Fibroblast of mammary gland (primary cell): Measurements from ENCODE around the gene MYO1D.

Source experiments
- DNase-seq: peaks from one replicate; pipeline ENCODE4 v3.0.0-alpha.2; 2010; ENCODE audit warnings: low read depth
- H3K4me3 ChIP-seq: 2 replicates; pipeline ENCODE4 v1.5.1; 2011; ENCODE audit warnings: low read depth, mild to moderate bottlenecking, low read length, moderate library complexity; ENCODE audit not compliant: control insufficient read depth
- TF ChIP-seq, protein P1 (sequence below): conservative IDR thresholded peaks from 2 replicates; pipeline ENCODE4 v1.5.1; 2011; ENCODE audit warnings: low read depth, low read length, inconsistent platforms; ENCODE audit not compliant: control insufficient read depth, insufficient read depth

Gene MYO1D

GRCh38 chr17:32871746-32872145 lies 5.2 kb downstream of the MYO1D start:
- no peak overlapping the region for H3K4me3 ChIP-seq
- DNase-seq = no peak
- TF ChIP-seq, protein P1, sequence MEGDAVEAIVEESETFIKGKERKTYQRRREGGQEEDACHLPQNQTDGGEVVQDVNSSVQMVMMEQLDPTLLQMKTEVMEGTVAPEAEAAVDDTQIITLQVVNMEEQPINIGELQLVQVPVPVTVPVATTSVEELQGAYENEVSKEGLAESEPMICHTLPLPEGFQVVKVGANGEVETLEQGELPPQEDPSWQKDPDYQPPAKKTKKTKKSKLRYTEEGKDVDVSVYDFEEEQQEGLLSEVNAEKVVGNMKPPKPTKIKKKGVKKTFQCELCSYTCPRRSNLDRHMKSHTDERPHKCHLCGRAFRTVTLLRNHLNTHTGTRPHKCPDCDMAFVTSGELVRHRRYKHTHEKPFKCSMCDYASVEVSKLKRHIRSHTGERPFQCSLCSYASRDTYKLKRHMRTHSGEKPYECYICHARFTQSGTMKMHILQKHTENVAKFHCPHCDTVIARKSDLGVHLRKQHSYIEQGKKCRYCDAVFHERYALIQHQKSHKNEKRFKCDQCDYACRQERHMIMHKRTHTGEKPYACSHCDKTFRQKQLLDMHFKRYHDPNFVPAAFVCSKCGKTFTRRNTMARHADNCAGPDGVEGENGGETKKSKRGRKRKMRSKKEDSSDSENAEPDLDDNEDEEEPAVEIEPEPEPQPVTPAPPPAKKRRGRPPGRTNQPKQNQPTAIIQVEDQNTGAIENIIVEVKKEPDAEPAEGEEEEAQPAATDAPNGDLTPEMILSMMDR = no peak

DNA sequence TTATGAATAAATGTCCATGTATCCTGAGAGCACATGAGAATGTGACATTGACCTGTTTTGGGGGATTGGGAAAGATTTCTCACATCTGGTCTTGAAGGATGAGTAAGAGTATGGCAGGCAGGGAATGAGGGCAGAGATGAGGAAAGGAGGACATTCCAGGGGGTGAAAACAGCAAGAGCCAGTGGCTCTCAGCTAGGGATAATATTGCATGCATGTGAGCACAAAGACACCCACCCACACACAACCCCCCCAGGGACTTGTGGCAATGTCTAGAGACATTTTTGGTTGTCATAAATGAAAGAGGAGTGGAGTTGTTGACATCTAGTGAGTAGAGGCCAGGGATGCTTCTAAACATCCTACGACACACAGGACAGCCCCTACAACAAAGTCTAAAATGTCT lies 6.0 kb downstream of the MYO1D start:
- TF ChIP-seq, protein P1 = no peak
- H3K4me3 ChIP-seq = no peak overlapping the region
- DNase-seq = peak; percentile 95

DNA sequence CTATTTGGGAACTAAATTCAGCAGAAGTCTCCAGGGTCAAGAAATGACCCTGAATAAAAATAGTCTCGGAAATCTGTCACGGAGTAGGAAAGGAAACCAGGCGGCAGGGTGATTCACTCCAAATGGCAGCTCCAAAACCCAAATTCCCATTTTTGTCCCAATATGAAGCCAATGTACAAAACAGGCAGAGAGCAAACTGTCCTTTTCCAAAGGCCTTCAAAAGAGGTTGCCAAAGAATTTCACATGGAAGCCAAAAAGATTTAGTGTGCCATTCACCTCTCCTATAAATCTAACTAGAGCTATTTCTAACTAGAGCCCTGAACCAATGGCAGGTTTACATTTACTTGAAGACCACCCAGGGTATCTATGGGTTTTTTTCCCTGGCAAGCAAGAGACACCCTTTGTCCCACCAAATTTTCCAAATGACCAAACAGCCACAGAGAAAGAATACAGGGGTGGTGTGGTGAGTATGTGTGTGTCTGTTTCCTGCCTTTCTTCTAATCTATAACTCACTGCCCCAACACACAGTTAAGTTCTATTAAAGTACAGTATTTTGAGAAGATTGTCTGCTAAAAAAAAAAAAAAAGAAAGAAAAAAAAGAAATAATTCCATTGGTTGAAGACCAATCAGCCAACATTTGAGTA lies 6.8 kb downstream of the MYO1D start:
- no peak overlapping the region for H3K4me3 ChIP-seq
- DNase-seq = peak; percentile 87
- TF ChIP-seq, protein P1 = no peak

GRCh38 chr17:32869345-32870026 lies 7.4 kb downstream of the MYO1D start:
- TF ChIP-seq, protein P1 = no peak
- DNase-seq = no peak
- no peak overlapping the region for H3K4me3 ChIP-seq

- H3K4me3 ChIP-seq = no peak overlapping the region
- TF ChIP-seq, protein P1 = no peak
- DNase-seq = no peak
Observed at GRCh38 chr17:32865141-32865540, 11.8 kb downstream of the MYO1D start.

DNA sequence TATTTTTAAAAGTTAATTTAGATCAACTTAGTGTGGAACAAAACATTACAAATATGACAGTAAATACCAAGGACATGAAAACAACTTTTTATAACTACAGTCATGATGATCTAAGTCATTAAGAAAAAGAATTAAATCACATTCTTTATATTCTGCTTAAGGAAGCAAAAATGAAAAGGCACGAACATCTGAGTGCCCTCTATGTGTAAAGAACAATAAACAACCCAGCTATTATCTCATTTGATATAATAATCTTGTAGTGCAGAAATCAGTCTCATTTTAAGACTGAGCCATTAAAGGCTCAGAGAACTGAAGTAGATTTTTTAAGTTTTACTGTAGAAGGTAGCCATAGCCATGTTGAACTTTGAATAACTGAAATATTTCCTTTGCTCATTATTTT lies 13.4 kb downstream of the MYO1D start:
- no peak overlapping the region for H3K4me3 ChIP-seq

More for the DNA sequence above, 13.4 kb downstream of the MYO1D start:
- no peak for DNase-seq
- TF ChIP-seq, protein P1 = no peak
